ENCODE data around the gene KCNJ11.

Gene KCNJ11

GRCh38 chr11:17394743-17395390, 6.4 kb upstream of the KCNJ11 start:
- no peak overlapping the region for H3K4me3 ChIP-seq
- intact Hi-C loops (cut with DNase I; ENCODE audit: low total_unique reads): no loop called here
- H3K36me3 ChIP-seq: no peaks in the 10 kb centered on the region
- H3K9me3 ChIP-seq: no peaks in the 10 kb centered on the region
- H3K27ac ChIP-seq: no peak overlapping the region
- H3K27me3 ChIP-seq: no peaks in the 10 kb centered on the region
- no peak for DNase-seq
- TF ChIP-seq, protein P1, sequence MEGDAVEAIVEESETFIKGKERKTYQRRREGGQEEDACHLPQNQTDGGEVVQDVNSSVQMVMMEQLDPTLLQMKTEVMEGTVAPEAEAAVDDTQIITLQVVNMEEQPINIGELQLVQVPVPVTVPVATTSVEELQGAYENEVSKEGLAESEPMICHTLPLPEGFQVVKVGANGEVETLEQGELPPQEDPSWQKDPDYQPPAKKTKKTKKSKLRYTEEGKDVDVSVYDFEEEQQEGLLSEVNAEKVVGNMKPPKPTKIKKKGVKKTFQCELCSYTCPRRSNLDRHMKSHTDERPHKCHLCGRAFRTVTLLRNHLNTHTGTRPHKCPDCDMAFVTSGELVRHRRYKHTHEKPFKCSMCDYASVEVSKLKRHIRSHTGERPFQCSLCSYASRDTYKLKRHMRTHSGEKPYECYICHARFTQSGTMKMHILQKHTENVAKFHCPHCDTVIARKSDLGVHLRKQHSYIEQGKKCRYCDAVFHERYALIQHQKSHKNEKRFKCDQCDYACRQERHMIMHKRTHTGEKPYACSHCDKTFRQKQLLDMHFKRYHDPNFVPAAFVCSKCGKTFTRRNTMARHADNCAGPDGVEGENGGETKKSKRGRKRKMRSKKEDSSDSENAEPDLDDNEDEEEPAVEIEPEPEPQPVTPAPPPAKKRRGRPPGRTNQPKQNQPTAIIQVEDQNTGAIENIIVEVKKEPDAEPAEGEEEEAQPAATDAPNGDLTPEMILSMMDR (IDR thresholded peaks at IDR 0.05): no peak
- H3K4me1 ChIP-seq: peaks cover 0 to 1% (median 0%) of the 10 kb centered on the region in 4 donors

DNA sequence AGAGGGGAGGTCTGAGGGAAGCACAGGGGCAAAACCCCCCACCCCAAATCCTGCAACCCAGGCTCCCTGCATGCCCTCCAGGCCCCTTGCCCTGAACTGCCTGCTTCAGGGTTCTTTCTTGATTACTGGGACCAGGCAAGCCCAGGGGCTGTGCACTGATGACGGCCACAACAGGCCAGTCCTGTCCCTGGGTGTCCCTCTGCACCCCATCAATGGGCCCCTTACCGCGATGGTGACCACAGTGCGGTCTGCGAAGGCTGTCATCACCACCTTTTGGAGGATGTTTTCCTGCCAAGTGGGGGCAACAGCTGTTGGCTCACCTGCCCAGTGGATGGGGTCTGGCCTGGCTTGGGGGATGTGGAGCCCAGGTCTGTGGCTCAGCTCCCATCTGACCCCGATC, 5.0 kb upstream of the KCNJ11 start:
- intact Hi-C loops (cut with DNase I; ENCODE audit: low total_unique reads): no loop called here
- H3K27me3 ChIP-seq: no peaks in the 10 kb centered on the region
- no peak for DNase-seq
- TF ChIP-seq, protein P1 (IDR thresholded peaks at IDR 0.05): no peak
- H3K4me1 ChIP-seq: peaks cover 0 to 14% (median 3%) of the 10 kb centered on the region in 4 donors
- no peaks in the 10 kb centered on the region for H3K9me3 ChIP-seq
- no peak overlapping the region for H3K4me3 ChIP-seq
- H3K27ac ChIP-seq: no peak overlapping the region
- no peaks in the 10 kb centered on the region for H3K36me3 ChIP-seq

GRCh38 chr11:17392872-17393271, 4.4 kb upstream of the KCNJ11 start:
- no peak overlapping the region for H3K4me3 ChIP-seq
- H3K27me3 ChIP-seq: no peaks in the 10 kb centered on the region
- peaks cover 0 to 18% (median 5%) of the 10 kb centered on the region in 4 donors for H3K4me1 ChIP-seq
- no peak overlapping the region for H3K27ac ChIP-seq
- DNase-seq: no peak
- H3K9me3 ChIP-seq: no peaks in the 10 kb centered on the region
- no peaks in the 10 kb centered on the region for H3K36me3 ChIP-seq
- intact Hi-C loops (cut with DNase I; ENCODE audit: low total_unique reads): no loop called here
- TF ChIP-seq, protein P1 (IDR thresholded peaks at IDR 0.05): no peak

GRCh38 chr11:17391493-17392355, 3.3 kb upstream of the KCNJ11 start:
- no peak overlapping the region for H3K27ac ChIP-seq
- no peaks in the 10 kb centered on the region for H3K9me3 ChIP-seq
- H3K4me3 ChIP-seq: no peak overlapping the region
- H3K27me3 ChIP-seq: no peaks in the 10 kb centered on the region
- peaks cover 0 to 21% (median 5%) of the 10 kb centered on the region in 4 donors for H3K4me1 ChIP-seq
- TF ChIP-seq, protein P1 (IDR thresholded peaks at IDR 0.05): no peak
- intact Hi-C loops (cut with DNase I; ENCODE audit: low total_unique reads): no loop called here
- no peak for DNase-seq
- H3K36me3 ChIP-seq: no peaks in the 10 kb centered on the region

GRCh38 chr11:17389957-17390649, 1.6 kb upstream of the KCNJ11 start:
- Histone ChIP-seq H3K36me3 (no peaks in the 10 kb centered on the region), H3K27me3 (no peaks in the 10 kb centered on the region), H3K9me3 (no peaks in the 10 kb centered on the region), H3K27ac (no peak overlapping the region), H3K4me3 (no peak overlapping the region), H3K4me1 (peaks cover 0 to 35% (median 16%) of the 10 kb centered on the region in 4 donors)
- intact Hi-C loops (cut with DNase I; ENCODE audit: low total_unique reads): no loop called here
- TF ChIP-seq, protein P1 (IDR thresholded peaks at IDR 0.05): no peak
- DNase-seq: no peak

All from tibial artery (tissue), 4 donors.